Measurements from ENCODE around the gene RABL3. TPM values are rescaled to one million over a fixed set of nuclear protein-coding genes. Genes with fewer than 3 reads are reported as not detected.
A peak's percentile ranks its signal among the peaks of the same experiment; 100 is the strongest.
"Not testable (repeated sequence)": the region's sequence is repeated elsewhere in the genome, so short reads cannot be mapped to it uniquely, and the experiment has no call there.

The RABL3 gene
- polyA plus RNA-seq, 6 donors from 2014 or later, result 12.7 to 24.6 (median 21.6) TPM

GRCh38 chr3:120738006-120738405 lies 4.3 kb downstream of the RABL3 start:
- ATAC-seq (ENCODE audit: low read depth in 2 of 2); DNase-seq; H3K27ac Mint-ChIP-seq; H3K36me3 Mint-ChIP-seq; H3K4me3 Mint-ChIP-seq; H3K27me3 Mint-ChIP-seq: not testable (repeated sequence)
- Mint-ChIP-seq H3K4me1 (peaks cover 14% of the 10 kb centered on the region in 3 donors), H3K9me3 (peaks cover 0 to 10% (median 4%) of the 10 kb centered on the region in 7 donors)

- H3K27ac Mint-ChIP-seq, result peak overlapping the region in 2 of 6 donors; percentile 3 to 8
- no peak for ATAC-seq (ENCODE audit: low read depth in 2 of 2)
These were observed 11.5 kb downstream of the RABL3 start for GRCh38 chr3:120730576-120731542.

GRCh38 chr3:120726791-120727190 lies 15.5 kb downstream of the RABL3 start:
- DNase-seq (no peak), ATAC-seq (ENCODE audit: low read depth in 2 of 2) (no peak)
- Mint-ChIP-seq H3K36me3 (no peaks in the 10 kb centered on the region), H3K4me3 (no peak overlapping the region), H3K27ac (peak overlapping the region in 2 of 6 donors; percentile 8 to 76), H3K9me3 (peaks cover 0 to 2% (median 0%) of the 10 kb centered on the region in 7 donors), H3K4me1 (no peaks in the 10 kb centered on the region), H3K27me3 (no peaks in the 10 kb centered on the region)

More at GRCh38 chr3:120730576-120731542, 11.5 kb downstream of the RABL3 start:
- no peaks in the 10 kb centered on the region for H3K27me3 Mint-ChIP-seq
- H3K4me3 Mint-ChIP-seq, result no peak overlapping the region
- no peak for DNase-seq
- peaks cover 0 to 9% (median 4%) of the 10 kb centered on the region in 7 donors for H3K9me3 Mint-ChIP-seq
- no peaks in the 10 kb centered on the region for H3K36me3 Mint-ChIP-seq
- H3K4me1 Mint-ChIP-seq, result no peaks in the 10 kb centered on the region

GRCh38 chr3:120719167-120719834 lies 23.0 kb downstream of the RABL3 start:
- not testable (repeated sequence) for H3K36me3 Mint-ChIP-seq, H3K9me3 Mint-ChIP-seq, H3K27me3 Mint-ChIP-seq
- Mint-ChIP-seq H3K4me1 (peaks cover 20 to 31% (median 27%) of the 10 kb centered on the region in 3 donors), H3K27ac (peak overlapping the region in 4 of 6 donors; percentile 2 to 82 (median 80)), H3K4me3 (peak overlapping the region; percentile 56 to 87 (median 68))
- peak; percentile 48 for DNase-seq
- peak in 1 of 2 donors; percentile 50 for ATAC-seq (ENCODE audit: low read depth in 2 of 2)

GRCh38 chr3:120713262-120713661 lies 29.1 kb downstream of the RABL3 start:
- H3K27ac Mint-ChIP-seq, result peak overlapping the region in 2 of 6 donors; percentile 35 to 69
- DNase-seq, result no peak
- peaks cover 8 to 11% (median 10%) of the 10 kb centered on the region in 3 donors for H3K4me1 Mint-ChIP-seq
- H3K4me3 Mint-ChIP-seq, result no peak overlapping the region
- H3K27me3 Mint-ChIP-seq, result no peaks in the 10 kb centered on the region
- no peaks in the 10 kb centered on the region for H3K9me3 Mint-ChIP-seq
- ATAC-seq (ENCODE audit: low read depth in 2 of 2), result no peak
- no peaks in the 10 kb centered on the region for H3K36me3 Mint-ChIP-seq

- Mint-ChIP-seq H3K27me3 (no peaks in the 10 kb centered on the region), H3K4me1 (peaks cover 7 to 11% (median 9%) of the 10 kb centered on the region in 3 donors), H3K9me3 (no peaks in the 10 kb centered on the region), H3K27ac (no peak overlapping the region), H3K4me3 (no peak overlapping the region), H3K36me3 (peaks cover 0 to 14% of the 10 kb centered on the region in 2 donors)
- ATAC-seq (ENCODE audit: low read depth in 2 of 2), result no peak
- no peak for DNase-seq
These were observed 31.9 kb downstream of the RABL3 start for GRCh38 chr3:120710369-120710768.

GRCh38 chr3:120708408-120708807 lies 33.9 kb downstream of the RABL3 start:
- peak in 1 of 2 donors; percentile 41 for ATAC-seq (ENCODE audit: low read depth in 2 of 2)

GRCh38 chr3:120706950-120707349 lies 35.4 kb downstream of the RABL3 start:
- peaks cover 0 to 9% (median 2%) of the 10 kb centered on the region in 7 donors for H3K9me3 Mint-ChIP-seq
- H3K27me3 Mint-ChIP-seq, result no peaks in the 10 kb centered on the region
- ATAC-seq (ENCODE audit: low read depth in 2 of 2) (no peak), DNase-seq (no peak)
- H3K36me3 Mint-ChIP-seq, result peaks cover 9 to 35% of the 10 kb centered on the region in 2 donors
- no peak overlapping the region for H3K4me3 Mint-ChIP-seq
- H3K27ac Mint-ChIP-seq, result no peak overlapping the region
- peaks cover 7 to 11% (median 9%) of the 10 kb centered on the region in 3 donors for H3K4me1 Mint-ChIP-seq

More at GRCh38 chr3:120708408-120708807, 33.9 kb downstream of the RABL3 start:
- Mint-ChIP-seq H3K27ac (peak overlapping the region in 1 of 6 donors; percentile 5), H3K9me3 (peaks cover 0 to 4% (median 0%) of the 10 kb centered on the region in 7 donors), H3K4me3 (no peak overlapping the region), H3K36me3 (peaks cover 5 to 29% of the 10 kb centered on the region in 2 donors), H3K27me3 (no peaks in the 10 kb centered on the region), H3K4me1 (peaks cover 7 to 11% (median 9%) of the 10 kb centered on the region in 3 donors)
- no peak for DNase-seq

GRCh38 chr3:120705884-120706582 lies 36.3 kb downstream of the RABL3 start:
- DNase-seq (no peak), ATAC-seq (ENCODE audit: low read depth in 2 of 2) (no peak)
- H3K4me1 Mint-ChIP-seq, result peaks cover 7 to 11% (median 9%) of the 10 kb centered on the region in 3 donors
- no peak overlapping the region for H3K4me3 Mint-ChIP-seq
- H3K36me3 Mint-ChIP-seq, result peaks cover 9 to 35% of the 10 kb centered on the region in 2 donors
- peaks cover 0 to 9% (median 2%) of the 10 kb centered on the region in 7 donors for H3K9me3 Mint-ChIP-seq
- no peak overlapping the region for H3K27ac Mint-ChIP-seq
- no peaks in the 10 kb centered on the region for H3K27me3 Mint-ChIP-seq

GRCh38 chr3:120699333-120699732 lies 43.0 kb downstream of the RABL3 start:
- Mint-ChIP-seq H3K27me3 (no peaks in the 10 kb centered on the region), H3K36me3 (peaks cover 9 to 23% of the 10 kb centered on the region in 2 donors)

GRCh38 chr3:120693439-120694171 lies 48.7 kb downstream of the RABL3 start:
- peaks cover 0 to 1% (median 0%) of the 10 kb centered on the region in 3 donors for H3K4me1 Mint-ChIP-seq
- no peaks in the 10 kb centered on the region for H3K27me3 Mint-ChIP-seq
- ATAC-seq (ENCODE audit: low read depth in 2 of 2) (no peak), DNase-seq (no peak)
- peaks cover 0 to 7% of the 10 kb centered on the region in 2 donors for H3K36me3 Mint-ChIP-seq
- no peak overlapping the region for H3K27ac Mint-ChIP-seq
- no peaks in the 10 kb centered on the region for H3K9me3 Mint-ChIP-seq
- no peak overlapping the region for H3K4me3 Mint-ChIP-seq

More at GRCh38 chr3:120699333-120699732, 43.0 kb downstream of the RABL3 start:
- no peak overlapping the region for H3K4me3 Mint-ChIP-seq
- peaks cover 0 to 9% (median 2%) of the 10 kb centered on the region in 7 donors for H3K9me3 Mint-ChIP-seq
- ATAC-seq (ENCODE audit: low read depth in 2 of 2), result no peak
- no peaks in the 10 kb centered on the region for H3K4me1 Mint-ChIP-seq
- DNase-seq, result no peak
- peak overlapping the region in 1 of 6 donors; percentile 12 for H3K27ac Mint-ChIP-seq

- Mint-ChIP-seq H3K9me3 (no peaks in the 10 kb centered on the region), H3K36me3 (peaks cover 0 to 7% of the 10 kb centered on the region in 2 donors), H3K4me3 (no peak overlapping the region), H3K4me1 (peaks cover 0 to 11% (median 0%) of the 10 kb centered on the region in 3 donors), H3K27ac (peak overlapping the region in 2 of 6 donors; percentile 36 to 72), H3K27me3 (no peaks in the 10 kb centered on the region)
- DNase-seq, result no peak
- ATAC-seq (ENCODE audit: low read depth in 2 of 2), result no peak
These were observed 52.9 kb downstream of the RABL3 start for GRCh38 chr3:120689395-120689794.

Data from naive B cell (primary cell).